ENCODE measurements around the gene KCNQ5.

The KCNQ5 gene

GRCh38 chr6:73050706-73051105 is 428.8 kb downstream of the KCNQ5 start:
- no peaks in the 10 kb centered on the region for H3K9me3 ChIP-seq (replicated peaks; ENCODE audit: low read length)
- H3K4me2 ChIP-seq (ENCODE audit: low read length): no peak overlapping the region
- H3K4me1 ChIP-seq (ENCODE audit: control insufficient read depth, insufficient read depth, low read length): no peaks in the 10 kb centered on the region
- no peak overlapping the region for H3K4me3 ChIP-seq (ENCODE audit: low read length)
- H3K36me3 ChIP-seq (ENCODE audit: insufficient read depth, low read length): no peaks in the 10 kb centered on the region
- no peak overlapping the region for H3K9ac ChIP-seq (ENCODE audit: low read depth, low read length)
- H3K27me3 ChIP-seq (ENCODE audit: control insufficient read depth, insufficient read depth, low read length): no peaks in the 10 kb centered on the region

GRCh38 chr6:73051147-73051546 is 429.3 kb downstream of the KCNQ5 start:
- Histone ChIP-seq H3K9ac (ENCODE audit: low read depth, low read length) (no peak overlapping the region), H3K4me2 (ENCODE audit: low read length) (no peak overlapping the region), H3K27me3 (ENCODE audit: control insufficient read depth, insufficient read depth, low read length) (no peaks in the 10 kb centered on the region), H3K4me1 (ENCODE audit: control insufficient read depth, insufficient read depth, low read length) (no peaks in the 10 kb centered on the region), H3K9me3 (replicated peaks; ENCODE audit: low read length) (no peaks in the 10 kb centered on the region), H3K4me3 (ENCODE audit: low read length) (no peak overlapping the region), H3K36me3 (ENCODE audit: insufficient read depth, low read length) (no peaks in the 10 kb centered on the region)

GRCh38 chr6:73054958-73055357 is 433.1 kb downstream of the KCNQ5 start:
- Histone ChIP-seq H3K9me3 (replicated peaks; ENCODE audit: low read length) (no peaks in the 10 kb centered on the region), H3K4me3 (ENCODE audit: low read length) (no peak overlapping the region), H3K4me2 (ENCODE audit: low read length) (no peak overlapping the region), H3K27me3 (ENCODE audit: control insufficient read depth, insufficient read depth, low read length) (no peaks in the 10 kb centered on the region), H3K9ac (ENCODE audit: low read depth, low read length) (no peak overlapping the region), H3K36me3 (ENCODE audit: insufficient read depth, low read length) (no peaks in the 10 kb centered on the region), H3K4me1 (ENCODE audit: control insufficient read depth, insufficient read depth, low read length) (no peaks in the 10 kb centered on the region)

- no peak overlapping the region for H3K4me3 ChIP-seq (ENCODE audit: low read length)
- H3K36me3 ChIP-seq (ENCODE audit: insufficient read depth, low read length): no peaks in the 10 kb centered on the region
- H3K4me1 ChIP-seq (ENCODE audit: control insufficient read depth, insufficient read depth, low read length): no peaks in the 10 kb centered on the region
- H3K9ac ChIP-seq (ENCODE audit: low read depth, low read length): no peak overlapping the region
- no peaks in the 10 kb centered on the region for H3K27me3 ChIP-seq (ENCODE audit: control insufficient read depth, insufficient read depth, low read length)
- H3K9me3 ChIP-seq (replicated peaks; ENCODE audit: low read length): no peaks in the 10 kb centered on the region
- no peak overlapping the region for H3K4me2 ChIP-seq (ENCODE audit: low read length)
Measured at GRCh38 chr6:73058736-73059135, 436.9 kb downstream of the KCNQ5 start.

- no peaks in the 10 kb centered on the region for H3K36me3 ChIP-seq (ENCODE audit: insufficient read depth, low read length)
- H3K9me3 ChIP-seq (replicated peaks; ENCODE audit: low read length): no peaks in the 10 kb centered on the region
- no peak overlapping the region for H3K4me2 ChIP-seq (ENCODE audit: low read length)
- no peaks in the 10 kb centered on the region for H3K27me3 ChIP-seq (ENCODE audit: control insufficient read depth, insufficient read depth, low read length)
- H3K9ac ChIP-seq (ENCODE audit: low read depth, low read length): no peak overlapping the region
- no peak overlapping the region for H3K4me3 ChIP-seq (ENCODE audit: low read length)
- no peaks in the 10 kb centered on the region for H3K4me1 ChIP-seq (ENCODE audit: control insufficient read depth, insufficient read depth, low read length)
Measured at GRCh38 chr6:73062130-73062529, 440.3 kb downstream of the KCNQ5 start.

- Histone ChIP-seq H3K36me3 (ENCODE audit: insufficient read depth, low read length) (no peaks in the 10 kb centered on the region), H3K4me2 (ENCODE audit: low read length) (no peak overlapping the region), H3K4me3 (ENCODE audit: low read length) (no peak overlapping the region), H3K27me3 (ENCODE audit: control insufficient read depth, insufficient read depth, low read length) (no peaks in the 10 kb centered on the region), H3K4me1 (ENCODE audit: control insufficient read depth, insufficient read depth, low read length) (no peaks in the 10 kb centered on the region), H3K9me3 (replicated peaks; ENCODE audit: low read length) (no peaks in the 10 kb centered on the region), H3K9ac (ENCODE audit: low read depth, low read length) (no peak overlapping the region)
Measured at GRCh38 chr6:73062837-73063236, 441.0 kb downstream of the KCNQ5 start.

- no peaks in the 10 kb centered on the region for H3K9me3 ChIP-seq (replicated peaks; ENCODE audit: low read length)
- H3K4me1 ChIP-seq (ENCODE audit: control insufficient read depth, insufficient read depth, low read length): no peaks in the 10 kb centered on the region
- no peak overlapping the region for H3K4me2 ChIP-seq (ENCODE audit: low read length)
- no peak overlapping the region for H3K4me3 ChIP-seq (ENCODE audit: low read length)
- no peak overlapping the region for H3K9ac ChIP-seq (ENCODE audit: low read depth, low read length)
- no peaks in the 10 kb centered on the region for H3K27me3 ChIP-seq (ENCODE audit: control insufficient read depth, insufficient read depth, low read length)
- no peaks in the 10 kb centered on the region for H3K36me3 ChIP-seq (ENCODE audit: insufficient read depth, low read length)
Measured at GRCh38 chr6:73064266-73064665, 442.4 kb downstream of the KCNQ5 start.

- H3K27me3 ChIP-seq (ENCODE audit: control insufficient read depth, insufficient read depth, low read length): no peaks in the 10 kb centered on the region
- no peak overlapping the region for H3K4me2 ChIP-seq (ENCODE audit: low read length)
- H3K36me3 ChIP-seq (ENCODE audit: insufficient read depth, low read length): no peaks in the 10 kb centered on the region
- no peaks in the 10 kb centered on the region for H3K9me3 ChIP-seq (replicated peaks; ENCODE audit: low read length)
- H3K4me1 ChIP-seq (ENCODE audit: control insufficient read depth, insufficient read depth, low read length): peaks cover 16% of the 10 kb centered on the region
- no peak overlapping the region for H3K4me3 ChIP-seq (ENCODE audit: low read length)
- no peak overlapping the region for H3K9ac ChIP-seq (ENCODE audit: low read depth, low read length)
Measured at GRCh38 chr6:73073238-73073637, 451.4 kb downstream of the KCNQ5 start.

GRCh38 chr6:73074175-73074574 is 452.3 kb downstream of the KCNQ5 start:
- H3K4me1 ChIP-seq (ENCODE audit: control insufficient read depth, insufficient read depth, low read length): peaks cover 25% of the 10 kb centered on the region
- H3K4me2 ChIP-seq (ENCODE audit: low read length): no peak overlapping the region
- no peaks in the 10 kb centered on the region for H3K9me3 ChIP-seq (replicated peaks; ENCODE audit: low read length)
- no peak overlapping the region for H3K9ac ChIP-seq (ENCODE audit: low read depth, low read length)
- no peak overlapping the region for H3K4me3 ChIP-seq (ENCODE audit: low read length)
- H3K36me3 ChIP-seq (ENCODE audit: insufficient read depth, low read length): no peaks in the 10 kb centered on the region
- H3K27me3 ChIP-seq (ENCODE audit: control insufficient read depth, insufficient read depth, low read length): no peaks in the 10 kb centered on the region

GRCh38 chr6:73076211-73076954 is 454.5 kb downstream of the KCNQ5 start:
- no peak overlapping the region for H3K4me2 ChIP-seq (ENCODE audit: low read length)
- H3K9ac ChIP-seq (ENCODE audit: low read depth, low read length): no peak overlapping the region
- peaks cover 40% of the 10 kb centered on the region for H3K4me1 ChIP-seq (ENCODE audit: control insufficient read depth, insufficient read depth, low read length)
- no peaks in the 10 kb centered on the region for H3K9me3 ChIP-seq (replicated peaks; ENCODE audit: low read length)
- H3K27me3 ChIP-seq (ENCODE audit: control insufficient read depth, insufficient read depth, low read length): no peaks in the 10 kb centered on the region
- no peak overlapping the region for H3K4me3 ChIP-seq (ENCODE audit: low read length)
- no peaks in the 10 kb centered on the region for H3K36me3 ChIP-seq (ENCODE audit: insufficient read depth, low read length)

GRCh38 chr6:73078333-73078862 is 456.5 kb downstream of the KCNQ5 start:
- H3K4me2 ChIP-seq (ENCODE audit: low read length): no peak overlapping the region

More at GRCh38 chr6:73078333-73078862, 456.5 kb downstream of the KCNQ5 start:
- no peak overlapping the region for H3K9ac ChIP-seq (ENCODE audit: low read depth, low read length)
- H3K4me3 ChIP-seq (ENCODE audit: low read length): no peak overlapping the region
- no peaks in the 10 kb centered on the region for H3K27me3 ChIP-seq (ENCODE audit: control insufficient read depth, insufficient read depth, low read length)
- peaks cover 35% of the 10 kb centered on the region for H3K4me1 ChIP-seq (ENCODE audit: control insufficient read depth, insufficient read depth, low read length)
- no peaks in the 10 kb centered on the region for H3K9me3 ChIP-seq (replicated peaks; ENCODE audit: low read length)
- H3K36me3 ChIP-seq (ENCODE audit: insufficient read depth, low read length): no peaks in the 10 kb centered on the region
